Activated T-helper 1 cell treated with anti-CD3 and anti-CD28 coated beads, Interleukin-2, amount 50 U/mL, for 16 hours (primary cell): Measurements from ENCODE around the gene LPIN2.
A peak's percentile ranks its signal among the peaks of the same experiment; 100 is the strongest.
"Not testable (repeated sequence)": the region's sequence is repeated elsewhere in the genome, so short reads cannot be mapped to it uniquely, and the experiment has no call there.

Source experiments
- DNase-seq, 2 donors: peaks; one replicate each; pipeline ENCODE4 v3.0.0-alpha.2; 2020; ENCODE audit warnings: low read depth in 1 of 2, low spot score in 1 of 2

The LPIN2 gene, protein sequence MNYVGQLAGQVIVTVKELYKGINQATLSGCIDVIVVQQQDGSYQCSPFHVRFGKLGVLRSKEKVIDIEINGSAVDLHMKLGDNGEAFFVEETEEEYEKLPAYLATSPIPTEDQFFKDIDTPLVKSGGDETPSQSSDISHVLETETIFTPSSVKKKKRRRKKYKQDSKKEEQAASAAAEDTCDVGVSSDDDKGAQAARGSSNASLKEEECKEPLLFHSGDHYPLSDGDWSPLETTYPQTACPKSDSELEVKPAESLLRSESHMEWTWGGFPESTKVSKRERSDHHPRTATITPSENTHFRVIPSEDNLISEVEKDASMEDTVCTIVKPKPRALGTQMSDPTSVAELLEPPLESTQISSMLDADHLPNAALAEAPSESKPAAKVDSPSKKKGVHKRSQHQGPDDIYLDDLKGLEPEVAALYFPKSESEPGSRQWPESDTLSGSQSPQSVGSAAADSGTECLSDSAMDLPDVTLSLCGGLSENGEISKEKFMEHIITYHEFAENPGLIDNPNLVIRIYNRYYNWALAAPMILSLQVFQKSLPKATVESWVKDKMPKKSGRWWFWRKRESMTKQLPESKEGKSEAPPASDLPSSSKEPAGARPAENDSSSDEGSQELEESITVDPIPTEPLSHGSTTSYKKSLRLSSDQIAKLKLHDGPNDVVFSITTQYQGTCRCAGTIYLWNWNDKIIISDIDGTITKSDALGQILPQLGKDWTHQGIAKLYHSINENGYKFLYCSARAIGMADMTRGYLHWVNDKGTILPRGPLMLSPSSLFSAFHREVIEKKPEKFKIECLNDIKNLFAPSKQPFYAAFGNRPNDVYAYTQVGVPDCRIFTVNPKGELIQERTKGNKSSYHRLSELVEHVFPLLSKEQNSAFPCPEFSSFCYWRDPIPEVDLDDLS

DNA sequence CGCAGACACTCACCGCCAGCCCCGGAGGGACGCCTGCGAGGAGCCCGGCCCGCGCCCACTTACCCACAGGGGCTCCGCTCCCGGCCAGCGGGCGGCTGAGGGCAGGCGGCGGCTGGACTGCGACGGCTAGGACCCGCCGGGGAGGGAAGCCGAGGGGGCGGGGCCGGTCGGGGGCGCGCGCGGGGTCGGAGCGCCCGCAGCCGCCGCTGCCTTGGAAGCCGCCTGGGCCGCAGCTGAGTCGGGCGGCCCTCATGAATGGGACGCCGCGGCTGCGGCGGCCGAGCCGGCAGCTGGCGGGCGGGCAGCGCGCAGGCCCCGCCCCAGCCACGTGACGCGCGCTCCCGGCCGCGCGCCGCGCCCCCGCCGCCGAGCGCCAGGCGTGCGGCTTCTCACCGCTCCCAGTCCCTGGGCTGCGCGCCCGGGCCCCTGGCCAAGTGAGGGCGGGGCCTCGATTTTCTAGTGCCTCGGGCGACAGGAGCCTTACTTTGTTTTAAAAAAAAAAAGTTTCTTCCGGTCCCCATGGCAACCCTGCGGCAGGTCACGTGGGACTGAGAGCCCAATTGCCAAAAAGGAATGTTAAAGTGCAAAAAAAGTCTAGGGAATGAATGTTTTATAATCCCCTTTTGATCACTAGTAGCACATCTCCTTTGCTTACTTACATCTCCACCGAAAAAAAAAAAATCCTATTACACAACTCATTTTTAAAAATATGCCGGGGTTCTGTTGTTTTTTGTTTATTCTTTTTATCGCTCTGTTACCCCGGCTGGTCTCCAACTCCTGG is at the start of gene LPIN2:
Gene LPIN2, minus strand, starts transcription at position 121 of the 781 bp plus-strand sequence. CDS start 52,304 bp downstream, outside the sequence.
- DNase-seq: peak; percentile 92 to 93

DNA sequence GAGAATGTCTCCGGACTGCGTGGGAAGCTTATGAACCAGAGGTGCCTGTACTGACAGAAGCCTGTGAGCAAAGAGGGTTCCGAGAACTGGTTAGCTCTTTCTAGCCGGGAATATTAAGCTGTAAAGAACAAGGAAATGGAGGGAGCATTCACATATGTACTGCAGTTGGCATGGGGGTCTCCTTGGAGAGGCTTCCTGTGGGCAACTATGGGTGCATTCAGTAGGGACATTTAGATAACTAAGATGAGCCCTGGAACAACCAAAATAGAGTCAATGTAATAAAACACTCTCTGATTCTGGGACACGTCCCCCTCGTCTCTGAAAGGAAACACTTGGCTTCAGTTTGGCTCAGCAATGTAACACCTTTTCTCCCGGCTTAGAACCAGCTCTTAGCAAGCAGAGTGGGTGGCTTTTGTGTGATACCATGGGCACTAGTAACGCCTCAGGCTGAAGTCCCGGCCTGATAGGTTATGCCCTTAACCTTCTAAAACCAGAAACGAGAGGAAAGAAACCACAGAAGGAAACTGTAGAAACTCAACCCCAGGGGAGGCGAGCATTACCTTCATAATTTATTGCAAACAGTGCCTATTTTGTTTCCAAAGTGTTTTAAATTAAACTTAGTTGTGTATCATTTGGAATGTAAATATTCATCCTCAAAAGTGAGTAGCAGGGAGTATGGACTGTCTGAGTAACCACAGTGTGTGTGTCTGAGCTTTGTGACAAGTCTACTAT is 48.8 kb upstream of the LPIN2 start:
- DNase-seq: peak in 1 of 2 donors; percentile 16

DNA sequence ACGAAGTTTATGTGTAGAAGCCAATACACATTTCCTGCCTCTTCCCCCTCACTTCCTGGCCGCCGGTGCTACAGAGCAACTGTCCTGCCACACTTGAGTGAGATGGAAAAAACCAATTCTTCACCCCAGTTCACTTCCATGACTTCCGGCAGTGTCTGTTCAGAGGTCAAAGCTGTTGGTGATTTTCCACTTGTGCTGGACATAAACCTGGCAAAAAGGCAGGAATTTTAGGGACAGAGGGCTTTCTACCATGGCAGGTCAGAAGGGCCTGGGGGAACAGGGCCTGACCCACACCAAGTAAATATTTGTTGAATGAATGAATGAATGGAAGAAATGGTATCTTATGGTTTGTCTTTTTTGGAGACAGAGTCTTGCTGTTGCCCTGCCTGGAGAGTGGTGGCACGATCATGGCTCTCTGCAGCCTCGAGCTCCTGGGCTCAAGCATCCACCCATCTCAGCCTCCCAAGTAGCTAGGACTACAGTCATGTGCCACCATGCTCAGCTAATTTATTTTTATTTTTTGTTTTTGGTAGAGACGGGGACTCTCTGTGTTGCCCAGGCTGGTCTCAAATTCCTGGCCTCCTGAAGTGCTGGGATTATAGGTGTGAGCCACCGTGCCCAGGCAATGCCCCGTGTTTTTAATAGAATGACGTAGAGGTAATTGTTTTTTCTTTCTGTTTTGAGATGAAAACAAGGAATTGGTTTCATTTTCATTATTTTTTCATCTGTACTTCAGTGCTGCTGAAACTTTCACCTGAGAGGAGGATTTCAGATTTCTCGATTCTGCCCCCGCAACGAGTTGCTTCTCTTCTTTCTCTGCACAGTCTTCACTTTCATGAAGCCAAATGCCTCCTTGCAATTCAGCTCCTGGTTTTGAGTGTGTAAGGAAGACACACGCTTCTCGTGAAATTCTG is 48.0 kb upstream of the LPIN2 start:
- no peak for DNase-seq

DNA sequence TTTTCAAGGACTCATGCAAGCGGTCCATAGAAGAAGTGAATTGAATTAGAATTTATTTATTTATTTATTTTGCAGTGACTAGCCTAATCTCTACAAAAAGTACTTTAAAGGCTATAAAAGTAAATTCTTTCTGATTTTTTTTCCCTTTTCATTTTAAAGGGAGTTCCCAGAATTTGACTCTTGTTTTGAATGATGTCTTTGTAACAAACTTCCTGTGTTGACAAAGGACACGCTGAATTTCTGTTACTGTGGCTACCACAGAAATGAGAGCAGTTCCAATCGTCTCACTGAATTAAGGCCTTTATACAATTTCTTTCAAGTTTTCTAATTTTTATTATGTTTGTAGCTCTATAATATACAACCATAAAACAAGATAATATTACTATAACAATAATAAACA is 46.3 kb upstream of the LPIN2 start:
- no peak for DNase-seq

DNA sequence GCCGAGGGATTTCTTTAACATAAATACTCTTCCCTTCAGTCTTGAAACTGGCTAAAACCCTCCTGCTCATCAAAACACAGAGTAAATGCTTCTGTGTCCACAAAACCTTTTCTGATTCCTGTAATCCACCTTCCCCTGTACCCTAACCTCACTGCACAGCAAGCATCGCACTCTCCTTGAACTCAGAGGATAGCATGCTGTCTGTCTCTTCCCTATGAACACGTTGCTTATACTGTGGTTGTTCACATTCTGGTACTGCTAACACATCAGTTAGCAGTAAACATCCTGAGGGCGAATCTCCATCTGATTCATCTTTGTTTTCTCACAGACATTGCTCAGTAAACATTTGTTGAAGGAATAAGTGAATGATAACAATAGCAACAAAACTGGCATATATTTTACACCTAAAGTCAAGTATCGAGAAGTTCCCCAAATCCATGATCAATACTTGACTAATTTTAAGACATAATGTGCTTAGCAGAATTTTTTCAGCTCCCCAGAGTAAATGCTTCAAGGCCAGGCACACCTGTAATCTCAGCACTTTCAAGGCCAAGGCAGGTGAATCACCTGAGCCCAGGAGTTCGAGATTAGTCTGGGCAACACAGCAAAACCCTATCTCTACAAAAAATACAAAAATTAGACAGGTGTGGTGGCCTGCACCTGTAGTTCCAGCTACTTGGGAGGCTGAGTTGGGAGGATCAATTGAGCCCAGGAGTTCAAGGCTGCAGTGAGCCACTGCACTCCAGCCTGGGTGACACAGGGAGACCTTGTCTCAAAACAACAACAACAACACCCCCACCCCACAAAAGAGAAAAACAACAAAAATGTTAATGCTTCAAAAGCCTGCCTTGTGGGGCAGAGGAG is 45.6 kb upstream of the LPIN2 start:
- no peak for DNase-seq

DNA sequence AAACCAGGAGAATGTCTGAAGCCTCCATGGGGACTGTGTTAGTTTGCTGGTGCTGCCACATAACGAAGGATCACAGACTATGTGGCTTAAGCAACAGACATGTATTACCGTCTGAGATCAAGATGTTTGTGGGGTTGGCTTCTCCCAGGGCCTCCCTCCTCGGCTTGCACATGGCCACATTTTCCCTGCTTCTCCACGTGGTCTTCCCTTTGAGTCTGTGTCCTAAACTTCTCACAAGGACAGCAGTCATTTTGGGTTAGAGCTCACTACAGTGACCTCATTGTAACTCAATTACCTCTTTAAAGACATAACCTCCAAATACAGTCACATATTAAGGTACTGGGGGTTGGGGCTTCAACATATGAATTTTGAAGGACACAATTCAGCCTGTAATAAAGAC is 44.6 kb upstream of the LPIN2 start:
- DNase-seq: no peak

DNA sequence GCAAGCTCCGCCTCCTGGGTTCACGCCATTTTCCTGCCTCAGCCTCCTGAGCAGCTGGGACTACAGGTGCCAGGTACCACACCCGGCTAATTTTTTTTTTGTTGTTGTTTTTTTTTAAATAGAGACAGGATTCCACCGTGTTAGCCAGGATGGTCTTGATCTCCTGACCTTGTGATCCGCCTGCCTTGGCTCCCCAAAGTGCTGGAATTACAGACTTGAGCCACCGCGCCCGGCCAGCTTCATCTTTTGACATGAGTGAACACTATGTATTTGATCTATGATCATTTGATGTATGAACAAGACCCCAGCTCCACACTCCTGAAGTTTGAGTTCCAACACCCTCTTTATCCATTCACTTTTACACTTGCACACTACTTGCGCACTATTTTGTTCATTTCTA is 43.4 kb upstream of the LPIN2 start:
- no peak for DNase-seq

DNA sequence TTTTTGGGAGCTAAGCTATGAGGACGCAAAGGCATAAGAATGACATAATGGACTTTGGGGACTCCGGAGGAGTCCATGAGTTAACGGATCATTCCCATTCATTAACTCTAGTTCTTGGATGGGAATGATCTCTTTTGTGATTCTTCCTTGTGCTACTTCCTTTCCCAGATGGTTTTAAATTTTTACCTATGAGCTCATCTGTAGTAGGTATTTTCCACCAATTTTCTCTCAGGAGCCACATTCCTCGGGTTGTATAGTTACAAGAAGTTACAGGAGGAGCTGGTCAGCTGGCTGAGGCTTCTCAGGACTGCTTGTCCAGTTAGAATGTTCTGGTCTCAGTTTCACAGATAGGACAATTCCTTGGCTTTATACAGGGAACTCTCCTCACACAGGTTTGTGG is 42.9 kb upstream of the LPIN2 start:
- no peak for DNase-seq

DNA sequence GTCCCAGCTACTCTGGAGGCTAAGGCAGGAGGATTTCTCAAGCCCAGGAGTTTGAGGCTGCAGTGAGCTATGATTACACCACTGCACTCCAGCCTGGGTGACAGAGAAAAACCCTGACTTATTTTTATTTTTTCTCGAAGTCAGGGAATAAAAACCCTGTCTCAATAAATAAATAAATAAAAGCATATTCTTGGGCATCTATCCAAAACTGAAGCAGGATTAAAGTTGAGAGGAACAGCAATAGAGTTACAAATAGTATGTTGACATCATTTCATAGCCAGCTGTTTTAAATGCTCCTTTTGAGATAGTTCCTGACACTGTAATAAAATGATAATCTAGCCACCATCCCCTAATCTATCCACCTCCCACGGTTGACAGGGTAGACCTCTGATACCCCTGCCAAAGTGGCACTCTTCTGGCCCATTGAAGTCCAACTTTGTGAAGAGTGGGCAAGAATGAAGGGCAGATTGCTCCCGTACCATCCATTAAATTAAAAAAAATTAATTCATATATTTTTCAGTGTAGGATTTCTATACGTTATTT is 42.3 kb upstream of the LPIN2 start:
- DNase-seq: no peak

DNA sequence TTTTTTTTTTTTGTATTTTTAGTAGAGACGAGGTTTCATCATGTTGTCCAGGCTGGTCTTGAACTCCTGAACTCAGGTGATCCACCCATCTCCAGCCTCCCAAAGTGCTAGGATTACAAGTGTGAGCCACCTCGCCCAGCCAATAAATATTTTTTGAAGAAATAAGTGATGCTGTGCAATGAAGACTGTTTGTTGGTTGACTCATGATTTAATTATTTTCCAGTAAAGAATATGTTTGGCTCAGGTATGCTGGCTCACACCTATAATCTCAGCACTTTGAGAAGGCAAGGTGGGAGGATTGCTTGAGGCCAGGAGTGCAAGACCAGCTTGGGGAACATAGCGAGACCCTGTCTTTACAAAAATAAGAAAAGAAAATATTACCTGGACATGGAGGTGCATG is 41.8 kb upstream of the LPIN2 start:
- no peak for DNase-seq

DNA sequence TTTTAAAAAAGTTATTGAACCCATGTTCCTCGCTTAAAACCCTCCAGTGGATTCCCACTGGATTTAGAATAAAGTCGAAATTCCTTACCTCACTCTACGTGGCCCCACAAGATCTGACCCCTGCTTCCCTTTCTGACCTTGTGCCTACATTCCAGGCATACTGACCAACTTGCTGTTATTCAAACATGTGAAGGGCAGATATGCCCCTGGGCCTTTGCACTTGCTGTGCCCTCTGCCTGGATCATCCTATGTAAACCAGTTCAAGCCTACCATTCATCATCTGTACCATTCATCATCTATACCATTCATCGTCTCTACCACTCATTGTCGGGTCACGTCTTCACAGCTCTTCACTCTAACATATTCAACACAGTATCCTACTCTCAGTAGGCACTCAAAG is 41.3 kb upstream of the LPIN2 start:
- no peak for DNase-seq

DNA sequence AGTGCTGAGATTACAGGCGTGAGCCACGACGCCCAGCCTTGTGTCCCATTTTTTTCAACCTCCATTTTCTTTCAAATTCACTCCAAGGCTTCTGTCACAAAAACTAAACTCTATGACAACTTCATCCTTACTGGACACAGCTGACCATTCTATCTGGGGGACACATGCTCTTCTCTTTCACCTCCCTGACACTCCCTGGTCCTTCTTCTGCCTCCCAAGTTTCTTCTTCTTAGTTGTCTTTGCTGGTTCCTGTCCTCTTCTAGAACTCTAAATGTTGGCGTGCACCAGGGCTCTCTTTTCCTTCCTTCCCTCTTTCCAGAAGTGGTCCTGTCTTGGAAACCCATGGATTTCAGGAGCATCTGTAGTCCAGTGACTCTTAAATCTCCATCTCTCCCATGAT is 40.1 kb upstream of the LPIN2 start:
- no peak for DNase-seq

DNA sequence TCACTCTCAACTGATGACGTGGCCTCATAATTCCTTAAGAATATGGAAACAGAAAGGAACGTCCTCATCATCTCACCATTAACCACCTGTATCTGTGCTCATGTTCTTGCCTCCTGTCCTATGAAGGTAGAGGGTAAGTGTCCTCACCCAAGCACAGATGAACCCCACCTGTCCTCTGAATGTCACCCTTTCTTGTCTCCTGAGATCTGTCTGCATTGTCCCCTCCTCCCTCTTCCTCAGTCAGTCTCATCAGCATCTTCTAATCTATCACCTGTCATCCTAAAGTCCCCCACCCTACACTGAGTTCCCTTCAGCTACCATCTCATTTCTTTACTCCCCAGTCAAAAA is 39.4 kb upstream of the LPIN2 start:
- no peak for DNase-seq

DNA sequence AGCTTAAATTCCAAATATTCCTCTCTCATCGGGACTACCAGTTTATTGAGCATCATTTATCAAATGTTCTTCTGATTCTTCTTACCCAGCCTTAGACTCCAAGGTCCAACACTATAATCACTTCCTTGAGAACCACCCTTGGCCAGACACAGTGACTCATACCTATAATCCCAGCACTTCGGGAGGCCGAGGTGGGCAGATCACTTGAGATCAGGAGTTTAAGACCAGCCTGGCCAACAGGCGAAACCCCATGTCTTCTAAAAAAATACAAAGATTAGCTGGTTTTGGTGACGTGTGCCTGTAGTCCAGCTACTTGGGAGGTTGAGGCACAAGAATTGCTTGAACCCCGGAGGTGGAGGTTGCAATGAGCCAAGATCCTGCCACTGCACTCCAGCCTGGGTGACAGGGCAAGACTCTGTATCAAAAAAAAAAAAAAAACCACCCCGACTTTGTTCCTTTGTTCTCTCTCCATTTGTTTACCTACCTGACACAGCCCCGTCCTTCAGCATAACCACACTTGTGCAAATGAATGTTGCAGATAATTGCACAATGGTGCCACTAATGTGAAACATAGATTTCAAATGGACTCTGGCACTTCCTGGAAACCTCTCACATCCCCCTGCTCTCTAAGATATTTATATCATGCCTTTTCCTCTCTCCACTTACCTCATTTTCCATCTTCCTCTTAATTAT is 38.9 kb upstream of the LPIN2 start:
- no peak for DNase-seq

DNA sequence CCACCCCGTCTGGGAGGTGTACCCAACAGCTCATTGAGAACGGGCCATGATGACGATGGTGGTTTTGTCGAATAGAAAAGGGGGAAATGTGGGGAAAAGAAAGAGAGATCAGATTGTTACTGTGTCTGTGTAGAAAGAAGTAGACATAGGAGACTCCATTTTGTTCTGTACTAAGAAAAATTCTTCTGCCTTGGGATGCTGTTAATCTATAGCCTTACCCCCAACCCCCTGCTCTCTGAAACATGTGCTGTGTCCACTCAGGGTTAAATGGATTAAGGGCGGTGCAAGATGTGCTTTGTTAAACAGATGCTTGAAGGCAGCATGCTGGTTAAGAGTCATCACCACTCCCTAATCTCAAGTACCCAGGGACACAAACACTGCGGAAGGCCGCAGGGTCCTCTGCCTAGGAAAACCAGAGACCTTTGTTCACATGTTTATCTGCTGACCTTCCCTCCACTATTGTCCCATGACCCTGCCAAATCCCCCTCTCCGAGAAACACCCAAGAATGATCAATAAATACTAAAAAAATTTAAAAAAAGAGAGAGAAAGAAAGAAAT is 37.0 kb upstream of the LPIN2 start:
- DNase-seq: not testable (repeated sequence)

DNA sequence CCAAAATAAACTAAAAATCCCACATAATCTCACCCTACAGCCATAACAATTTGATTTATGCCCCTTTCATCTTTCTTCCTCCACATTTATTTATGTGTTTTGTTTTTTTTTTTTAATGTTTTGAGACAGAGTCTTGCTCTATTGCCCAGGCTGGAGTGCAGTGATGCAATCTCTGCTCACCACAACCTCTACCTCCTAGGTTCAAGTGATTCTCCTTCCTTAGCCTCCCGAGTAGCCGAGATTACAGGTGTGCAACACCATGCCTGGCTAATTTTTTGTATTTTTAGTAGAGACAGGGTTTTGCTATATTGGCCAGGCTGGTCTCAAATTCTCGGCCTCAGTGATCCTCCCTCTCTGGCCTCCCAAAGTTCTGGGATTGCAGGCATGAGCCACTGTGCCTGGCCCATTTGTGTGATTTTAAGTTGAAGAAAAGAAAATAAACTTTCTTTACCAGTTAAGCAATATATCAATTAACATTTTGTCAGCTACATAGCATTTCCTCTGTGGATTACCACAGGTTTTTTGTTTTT is 35.9 kb upstream of the LPIN2 start:
- no peak for DNase-seq

DNA sequence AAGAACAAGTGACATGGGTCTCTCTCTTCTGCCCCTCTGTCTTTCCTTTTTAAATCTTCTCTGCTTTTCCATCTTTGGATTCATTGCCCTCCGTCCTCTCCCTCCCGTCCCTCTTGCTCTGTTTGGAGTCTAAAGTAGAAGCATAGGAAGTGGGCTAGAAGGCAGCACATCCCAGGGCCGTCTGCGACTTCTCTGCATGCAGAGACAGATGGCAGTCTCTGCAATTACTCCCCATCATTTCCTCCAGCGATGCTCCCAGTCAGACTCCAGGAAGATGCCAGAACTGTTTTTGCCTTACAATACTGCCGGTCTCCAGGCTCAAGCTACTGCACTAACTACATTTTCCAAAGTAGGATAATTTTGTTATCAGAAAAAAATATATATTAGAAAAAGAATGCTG is 35.2 kb upstream of the LPIN2 start:
- DNase-seq: no peak
